ENCODE data around the gene ZNF385A.

DNA sequence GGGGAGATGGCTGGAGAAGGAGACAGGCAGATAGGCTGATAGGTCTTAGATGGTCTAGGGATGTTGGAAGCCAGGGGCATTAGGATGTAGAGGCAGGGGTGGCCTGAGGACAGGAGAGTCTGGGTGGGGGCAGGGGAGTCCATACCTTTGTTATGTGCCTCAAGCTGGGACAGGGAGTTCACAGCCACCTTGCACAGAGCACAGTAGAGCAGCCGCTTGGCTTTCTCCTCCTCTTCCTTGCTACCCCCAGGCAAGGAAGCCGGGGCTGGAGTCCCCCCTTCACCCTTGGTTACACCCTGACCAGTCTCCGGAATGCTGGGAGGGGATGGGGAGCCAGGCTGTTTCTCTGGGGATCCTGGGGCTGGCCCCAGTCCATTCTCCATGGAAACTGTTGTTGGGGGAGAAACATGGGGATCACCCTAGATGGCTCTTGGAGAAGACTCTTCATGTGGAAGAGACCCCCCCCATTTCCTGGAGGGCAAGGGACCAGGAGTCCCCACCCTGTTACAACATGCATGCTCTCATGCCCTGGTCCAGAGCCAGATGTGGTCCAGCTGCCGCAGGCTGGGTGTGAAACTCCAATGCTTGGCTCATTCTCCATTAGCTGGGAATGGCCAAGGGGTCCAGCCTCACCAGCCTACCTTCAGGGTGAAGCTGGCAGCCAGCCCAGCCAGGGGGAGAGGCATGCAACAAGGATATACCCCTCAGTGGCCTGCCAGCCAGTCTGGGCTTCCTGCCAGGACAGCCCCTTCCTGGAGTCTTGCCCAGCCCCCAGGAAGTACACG lies 13.0 kb downstream of the ZNF385A start:
- TF ChIP-seq CTCF (IDR thresholded peaks at IDR 0.05; ENCODE audit: borderline replicate concordance, extremely low read depth, low read length, poor library complexity, severe bottlenecking), result no peak
- no peak for TF ChIP-seq EZH2 (IDR thresholded peaks at IDR 0.05; ENCODE audit: borderline replicate concordance, low read depth, low read length, severe bottlenecking)

All from DND-41 (cell line).